K562 (cell line): ENCODE measurements around the gene GALNS. TPM values are rescaled to one million over a fixed set of nuclear protein-coding genes. Genes with fewer than 3 reads are reported as not detected.

Experiments used
- ATAC-seq: fragments of 200-7000 bp; cut with Tn5 transposase; 3 replicates; pipeline ENCODE4 v1.9.1; 2020; ENCODE audit warnings: moderate library complexity
- BruUV-seq: library from RNA; stranded (reverse); fragments of 400-500 nt; replicated peaks from 2 replicates; lab custom pipeline; 2021; lab: Mats Ljungman, UMichigan
- CTCF ChIA-PET: fragments of 300-600 bp; formaldehyde crosslinking; extraction: SDS; loops from one replicate; lab custom pipeline; 2021; ENCODE audit warnings: low intra/inter-chr PET ratio; lab: Yijun Ruan, JAX
- POLR2A ChIA-PET: fragments of 300-600, 350-650 bp; sonication (Branson Sonifier 250); formaldehyde crosslinking; extraction: SDS; loops from one replicate; lab custom pipeline; 2021; ENCODE audit warnings: antibody characterized with exemption, inconsistent platforms; lab: Yijun Ruan, JAX
- DNase-seq, 4 experiments: peaks; one replicate each; pipeline versions ENCODE4 v3.0.0 to v3.0.0-alpha.2; 2011 to 2018; ENCODE audit warnings: low spot score in 3 of 4, mixed read lengths in 3 of 4; ENCODE audit errors: extremely low read depth in 1 of 4
- FAIRE-seq: peaks from 2 replicates; lab custom pipeline; 2011; peaks lifted over from hg19 to GRCh38; lab: Jason Lieb, UNC
- H2AFZ ChIP-seq: 2 replicates; pipeline ENCODE4 v1.6.0; 2011; ENCODE audit warnings: low read depth, low read length, control low read depth, inconsistent platforms
- H3K27ac ChIP-seq: fragments of 200-600 bp; 3 replicates; pipeline ENCODE4 v1.8.0; 2011; ENCODE audit warnings: low read depth, mild to moderate bottlenecking, control low read depth, inconsistent platforms, low read length, moderate library complexity, mixed read lengths; ENCODE audit errors: extremely low read depth
- H3K27me3 ChIP-seq, 2 experiments: fragments of 300-600 bp in 1 of 2; 2 replicates in 1 of 2; 3 replicates in 1 of 2; pipeline versions ENCODE4 v1.6.0 to v1.8.0; 2011; ENCODE audit warnings: inconsistent platforms in 2 of 2, low read length in 2 of 2, mild to moderate bottlenecking in 1 of 2, mixed read lengths in 1 of 2, moderate library complexity in 1 of 2; ENCODE audit not compliant: control insufficient read depth in 2 of 2, insufficient read depth in 2 of 2
- H3K36me3 ChIP-seq: fragments of 300-600 bp; 3 replicates; pipeline ENCODE4 v1.8.0; 2011; ENCODE audit warnings: mild to moderate bottlenecking, low read length, inconsistent platforms; ENCODE audit not compliant: control insufficient read depth, insufficient read depth
- H3K4me1 ChIP-seq, 2 experiments: fragments of 200-600 bp in 1 of 2; replicated peaks in 1 of 2; 2 replicates in 1 of 2; 3 replicates in 1 of 2; pipeline versions ENCODE4 v1.5.1 to v1.8.0; 2011; ENCODE audit warnings: inconsistent platforms in 2 of 2, low read length in 2 of 2, mild to moderate bottlenecking in 1 of 2, mixed read lengths in 1 of 2, moderate library complexity in 1 of 2; ENCODE audit not compliant: control insufficient read depth in 2 of 2, insufficient read depth in 2 of 2
- H3K4me2 ChIP-seq: 2 replicates; pipeline ENCODE4 v1.6.1; 2011; ENCODE audit warnings: low read length, control low read depth, inconsistent platforms, mixed read lengths; ENCODE audit not compliant: insufficient read depth
- H3K4me3 ChIP-seq: fragments of 200-600 bp; sonication (generic), shearing (Covaris generic); 2 replicates; pipeline ENCODE4 v1.5.1; 2016; ENCODE audit warnings: control low read depth, inconsistent platforms
- H3K79me2 ChIP-seq: fragments of 200-600 bp; 3 replicates; pipeline ENCODE4 v1.8.0; 2011; ENCODE audit warnings: low read length, inconsistent platforms; ENCODE audit not compliant: control insufficient read depth, insufficient read depth
- H3K9ac ChIP-seq, 2 experiments: 2 replicates each; pipeline versions ENCODE4 v1.6.0 to v1.6.1; 2011; ENCODE audit warnings: low read depth in 2 of 2, low read length in 2 of 2, control low read depth in 1 of 2, inconsistent platforms in 1 of 2, mild to moderate bottlenecking in 1 of 2, mixed read lengths in 1 of 2; ENCODE audit not compliant: insufficient read depth in 1 of 2
- H3K9me1 ChIP-seq: one replicate; pipeline ENCODE4 v1.6.0; 2011; ENCODE audit warnings: inconsistent platforms, mild to moderate bottlenecking, low read length, moderate library complexity; ENCODE audit not compliant: control insufficient read depth, insufficient read depth
- H3K9me3 ChIP-seq: replicated peaks from 2 replicates; pipeline ENCODE4 v1.5.1; 2011; ENCODE audit warnings: low read depth, low read length, inconsistent platforms; ENCODE audit not compliant: control insufficient read depth, insufficient read depth
- H4K20me1 ChIP-seq: replicated peaks from 2 replicates; pipeline ENCODE4 v1.6.1; 2011; ENCODE audit warnings: low read length, inconsistent platforms, mixed read lengths; ENCODE audit not compliant: control insufficient read depth, insufficient read depth
- CHD1 ChIP-seq: fragments of 200-600 bp; sonication (generic); IDR thresholded peaks from one replicate; pipeline ENCODE4 v1.6.1; 2012; ENCODE audit warnings: mild to moderate bottlenecking, moderate library complexity, low read length, inconsistent platforms
- ESRRA ChIP-seq: fragments of 450-650 bp; IDR thresholded peaks from 2 replicates; pipeline ENCODE4 v1.6.1; 2014; ENCODE audit warnings: low read depth, mild to moderate bottlenecking, moderate library complexity, borderline replicate concordance
- GABPB1 ChIP-seq: sonication (generic); formaldehyde crosslinking; IDR thresholded peaks from 2 replicates; pipeline ENCODE4 v1.8.0; 2022; ENCODE audit warnings: mild to moderate bottlenecking, missing genetic modification reagents
- MED1 ChIP-seq: sonication (generic); formaldehyde crosslinking; IDR thresholded peaks from 2 replicates; pipeline ENCODE4 v1.8.1; 2023; ENCODE audit warnings: missing genetic modification reagents, borderline replicate concordance
- POLR2G ChIP-seq: fragments of 200-400 bp; formaldehyde crosslinking; IDR thresholded peaks from 2 replicates; pipeline ENCODE4 v1.6.1; 2017; ENCODE audit warnings: low read depth, mild to moderate bottlenecking, antibody characterized with exemption, low read length, moderate library complexity
- RAD21 ChIP-seq, 2 experiments: fragments of 250-450 bp in 1 of 2; fragments of 450-650 bp in 1 of 2; sonication (Bioruptor Pico) in 1 of 2; formaldehyde crosslinking in 1 of 2; IDR thresholded peaks in 1 of 2; conservative IDR thresholded peaks in 1 of 2; 2 replicates each; pipeline versions ENCODE4 v1.4.0 to v1.8.0; 2020 to 2022; ENCODE audit warnings: mild to moderate bottlenecking in 2 of 2, moderate library complexity in 1 of 2
- RBFOX2 ChIP-seq: fragments of 200-400 bp; formaldehyde crosslinking; IDR thresholded peaks from 2 replicates; pipeline ENCODE4 v1.6.1; 2017; ENCODE audit warnings: low read depth, mild to moderate bottlenecking, low read length, moderate library complexity
- SIN3A ChIP-seq, 2 experiments: fragments of 150-350 bp in 1 of 2; IDR thresholded peaks; 2 replicates each; pipeline ENCODE4 v1.6.1; 2011 to 2016; ENCODE audit warnings: borderline replicate concordance in 2 of 2, low read depth in 2 of 2, low read length in 2 of 2, mild to moderate bottlenecking in 2 of 2, moderate library complexity in 2 of 2; ENCODE audit not compliant: control insufficient read depth in 1 of 2
- SNIP1 ChIP-seq: fragments of 450-650 bp; IDR thresholded peaks from 2 replicates; pipeline ENCODE4 v1.7.1; 2017; ENCODE audit warnings: low read depth, mild to moderate bottlenecking
- SP2 ChIP-seq: IDR thresholded peaks from 2 replicates; pipeline ENCODE4 v1.6.1; 2011; ENCODE audit warnings: mild to moderate bottlenecking, low read depth, low read length, moderate library complexity; ENCODE audit not compliant: poor library complexity, severe bottlenecking; ENCODE audit errors: extremely low read depth
- ZBTB7A ChIP-seq: IDR thresholded peaks from 2 replicates; pipeline ENCODE4 v1.6.1; 2011; ENCODE audit warnings: low read depth, mild to moderate bottlenecking, low read length, moderate library complexity, borderline replicate concordance; ENCODE audit not compliant: control insufficient read depth
- WGBS: fragments of 100-300 bp; shearing (Covaris generic); methylation state at CpG from one replicate; pipeline ENCODE4 v1.1.6; 2016; ENCODE audit warnings: low coverage, mixed read lengths; ENCODE audit not compliant: insufficient coverage; ENCODE audit errors: missing lambda C conversion rate; 5-methylcytosine and 5-hydroxymethylcytosine counted together
- in situ Hi-C: fragments of 300-500 bp; cut with MboI; formaldehyde crosslinking; loops from 4 replicates; pipeline ENCODE4 v1.15.0; 2018; ENCODE audit warnings: inconsistent platforms, mixed read lengths
- intact Hi-C: fragments of 100-400 bp; cut with micrococcal nuclease; formaldehyde crosslinking; loops from 2 replicates; pipeline ENCODE4 v1.14.2; 2022
- polyA plus RNA-seq, 8 experiments: library from polyadenylated mRNA; depleted of rRNA in 4 of 8; stranded (reverse) in 5 of 8; unstranded in 3 of 8; fragments of >200 nt; fragmentation: Nextera tagmentation in 2 of 8; fragmentation: Illumina TruSeq in 1 of 8; extraction: Ambion mirVana in 2 of 8; extraction: Trizol in 1 of 8; gene quantifications; 2 replicates each; pipeline versions ENCODE4 v1.2.1 to v1.2.3, GENCODE V29; 2011 to 2014; ENCODE audit warnings: inconsistent platforms in 1 of 8, missing spikeins in 1 of 8
- total RNA-seq, 7 experiments: library from RNA; depleted of rRNA in 6 of 7; stranded (reverse); fragments of >200 nt in 6 of 7; fragmentation: Illumina TruSeq in 2 of 7; extraction: Trizol in 2 of 7; gene quantifications; 2 replicates each; pipeline versions ENCODE4 v1.2.1 to v1.2.3, GENCODE V29; 2011 to 2021; ENCODE audit warnings: low replicate concordance in 1 of 7
- TF ChIP-seq, protein P1 (sequence below): fragments of 450-650 bp; IDR thresholded peaks from 2 replicates; pipeline ENCODE4 v1.6.1; 2016; ENCODE audit warnings: antibody characterized with exemption

Gene GALNS
- total and polyA plus RNA-seq, 9 of the 15 experiments (the other 6 are each of a cell fraction or from before 2014, with no cell fraction given) = 0.38 to 13.2 (median 4.3) TPM

DNA sequence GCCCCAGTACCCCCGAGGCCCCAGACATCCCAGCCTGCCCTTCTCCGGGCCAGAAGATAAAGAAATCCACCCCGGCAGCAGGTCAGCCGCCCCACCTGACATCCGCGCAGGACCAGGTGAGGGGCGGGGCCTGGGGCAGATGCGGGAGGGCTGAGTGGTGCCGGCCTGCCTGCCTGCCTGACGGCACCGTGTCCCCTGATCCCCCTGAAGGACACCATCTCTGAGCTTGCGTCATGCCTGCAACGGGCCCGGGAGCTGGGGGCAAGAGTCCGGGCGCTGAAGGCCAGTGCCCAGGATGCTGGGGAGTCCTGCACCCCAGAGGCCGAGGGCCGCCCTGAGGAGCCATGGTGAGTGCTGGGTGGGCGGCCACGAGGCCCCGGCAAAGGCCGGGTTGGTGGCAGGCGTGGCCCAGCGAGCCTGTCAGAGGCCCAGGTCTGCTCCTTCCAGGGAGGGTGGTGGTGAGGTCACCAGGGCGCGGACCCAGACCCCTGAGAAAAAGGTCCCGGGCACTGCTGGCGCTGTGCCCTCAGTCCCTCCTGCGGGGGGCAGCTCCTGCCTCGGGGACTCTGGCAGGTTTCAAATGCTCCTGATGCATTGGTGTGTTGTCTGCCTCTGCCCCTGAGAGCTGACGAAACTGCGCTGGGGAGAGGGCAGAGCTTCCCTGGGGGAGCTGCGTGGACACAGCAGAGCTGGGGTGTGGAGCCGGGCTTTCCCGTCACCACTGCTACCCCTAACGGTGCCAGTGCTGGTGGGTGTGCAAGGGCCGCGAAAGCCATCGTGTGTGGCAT is 52.0 kb downstream of the GALNS start (continued):
- TF ChIP-seq SNIP1 (no peak), GABPB1 (peak; percentile 67), RAD21 (CRISPR knock-in tag; conservative IDR thresholded peaks at IDR 0.05 in 1 of 2, IDR thresholded peaks at IDR 0.05 in 1 of 2) (no peak), ESRRA (0 out of 2 replicates have a peak, but pooled peaks have one; percentile 26), SP2 (no peak)
- TF ChIP-seq, protein P1, sequence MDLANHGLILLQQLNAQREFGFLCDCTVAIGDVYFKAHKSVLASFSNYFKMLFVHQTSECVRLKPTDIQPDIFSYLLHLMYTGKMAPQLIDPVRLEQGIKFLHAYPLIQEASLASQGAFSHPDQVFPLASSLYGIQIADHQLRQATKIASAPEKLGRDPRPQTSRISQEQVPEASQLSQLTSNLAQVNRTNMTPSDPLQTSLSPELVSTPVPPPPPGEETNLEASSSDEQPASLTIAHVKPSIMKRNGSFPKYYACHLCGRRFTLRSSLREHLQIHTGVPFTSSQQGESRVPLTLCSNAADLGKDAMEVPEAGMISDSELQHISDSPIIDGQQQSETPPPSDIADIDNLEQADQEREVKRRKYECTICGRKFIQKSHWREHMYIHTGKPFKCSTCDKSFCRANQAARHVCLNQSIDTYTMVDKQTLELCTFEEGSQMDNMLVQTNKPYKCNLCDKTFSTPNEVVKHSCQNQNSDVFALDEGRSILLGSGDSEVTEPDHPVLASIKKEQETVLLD = no peak

DNA sequence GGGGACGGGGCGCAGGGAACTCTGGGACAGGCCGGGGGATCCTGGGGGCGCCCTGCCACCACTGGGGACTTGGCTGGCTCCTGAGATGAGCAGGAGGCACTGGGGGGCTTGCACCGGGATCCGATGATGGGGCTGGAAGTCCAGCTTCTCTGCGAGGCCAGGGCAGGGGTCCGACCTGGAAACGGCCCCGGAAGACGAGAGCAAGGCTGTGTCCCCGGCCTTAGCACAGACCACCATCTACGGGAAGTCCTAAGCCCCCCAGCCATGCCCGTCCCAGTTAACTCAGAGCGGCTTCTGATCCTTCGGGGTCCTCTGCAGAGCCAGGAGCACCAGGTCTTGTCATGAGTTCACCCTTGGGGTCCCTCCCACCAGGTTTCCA is 52.6 kb downstream of the GALNS start:
- H4K20me1 ChIP-seq = peaks cover 14% of the 10 kb centered on the region; the same call in 1 of the 2 replicates
- H3K36me3 ChIP-seq = peaks cover 53% of the 10 kb centered on the region; the same call in 2 of the 3 replicates
- H3K4me3 ChIP-seq = peak overlapping the region; percentile 89
- H3K79me2 ChIP-seq = peaks cover 78% of the 10 kb centered on the region
- H3K4me1 ChIP-seq = peaks cover 27 to 86% of the 10 kb centered on the region in 2 experiments
- TSS peak; percentile 54 for BruUV-seq
- no peaks in the 10 kb centered on the region for H3K9me1 ChIP-seq
- FAIRE-seq (no peak), DNase-seq (no peak), ATAC-seq (no peak)
- 0% methylated on average over 4 of the region's 16 CpGs for WGBS
- ChIA-PET POLR2A (interaction anchor here (1.0 to 2.9 kb wide), 3 partner anchors 17 to 31 kb away, joined by 4 to 8 read pairs (median 5); no protein-coding TSS in a partner anchor), CTCF (no interaction called here)
- H2AFZ ChIP-seq = no peak overlapping the region
- H3K9me3 ChIP-seq = no peaks in the 10 kb centered on the region
- peak overlapping the region; percentile 86 for H3K27ac ChIP-seq
- H3K27me3 ChIP-seq = no peaks in the 10 kb centered on the region; a peak in 1 of 5 replicates
- intact Hi-C loops = loop anchor here (10.0 kb wide), 1 partner anchor 761 kb away; the partner anchor contains the start of gene RPL13
- peak overlapping the region; percentile 95 to 98 for H3K9ac ChIP-seq
- in situ Hi-C loops = no loop called here
- peak overlapping the region; percentile 76 for H3K4me2 ChIP-seq
- 0 out of 2 replicates have a peak, but pooled peaks have one; percentile 1 for TF ChIP-seq ZBTB7A
- TF ChIP-seq RBFOX2 = peak; percentile 49; the same call in 1 of the 2 replicates
- no peak for TF ChIP-seq MED1 (CRISPR knock-in tag)
- TF ChIP-seq CHD1 = peak; percentile 56
- no peak for TF ChIP-seq SIN3A (IDR thresholded peaks at IDR 0.05; ENCODE audit: borderline replicate concordance in 2 of 2, control insufficient read depth in 1 of 2, low read depth in 2 of 2, low read length in 2 of 2)
- TF ChIP-seq POLR2G = peak; percentile 9; the same call in 1 of the 2 replicates
